ENCODE data around the gene CSTPP1. TPM values are rescaled to one million over a fixed set of nuclear protein-coding genes. Genes with fewer than 3 reads are reported as not detected.

The CSTPP1 gene
- total and polyA plus RNA-seq, 2 of the 8 experiments (the other 6 are each of a cell fraction or from before 2014, with no cell fraction given) = 24.2 to 28.7 TPM

DNA sequence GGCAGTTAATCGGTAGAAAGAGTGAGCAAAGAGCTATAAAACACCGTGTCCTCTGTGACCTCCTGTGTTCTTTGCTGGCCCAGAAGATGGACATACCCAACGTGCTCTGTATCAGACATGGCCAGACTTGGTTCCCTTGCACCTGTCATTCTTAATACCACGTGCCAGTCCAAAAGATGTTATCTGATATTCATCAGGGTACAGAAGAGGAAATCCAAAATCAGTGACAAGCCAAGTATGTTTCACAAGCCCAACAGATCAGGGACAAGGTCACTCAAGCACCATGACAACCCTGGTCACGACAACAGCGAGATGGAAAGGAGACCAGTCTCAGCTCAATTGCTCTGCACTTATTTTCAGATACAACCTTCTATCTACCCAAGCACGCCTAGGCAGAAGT, 21.7 kb upstream of the CSTPP1 start:
- peak overlapping the region; percentile 100; the same call in 1 of the 2 replicates for H2BK15ac ChIP-seq (ENCODE audit: low read length)
- H2AFZ ChIP-seq (ENCODE audit: low read length) = no peak overlapping the region
- no peak overlapping the region for H3K18ac ChIP-seq (ENCODE audit: extremely low read depth, low read length)
- no peaks in the 10 kb centered on the region for H3K36me3 ChIP-seq (ENCODE audit: control insufficient read depth in 2 of 4, insufficient read depth in 4 of 4, low read length in 3 of 4)
- no peak overlapping the region for H3K14ac ChIP-seq (ENCODE audit: insufficient read length)
- no peak overlapping the region for H3K4ac ChIP-seq (replicated peaks; ENCODE audit: insufficient read length, low read depth, low read length)
- POLR2A ChIA-PET (ENCODE audit: partially characterized antibody) = interaction anchor here (1.3 kb wide), 1 partner anchor 61 kb away, joined by 3 read pairs; no protein-coding TSS in a partner anchor
- CTCF ChIA-PET (ENCODE audit: partially characterized antibody) = interaction anchor here (0.6 to 6.6 kb wide), 5 partner anchors 22 to 248 kb away, joined by 3 to 81 read pairs (median 7); partner anchors contain the start of gene CSTPP1
- no peaks in the 10 kb centered on the region for H3K9me3 ChIP-seq (ENCODE audit: insufficient read depth in 2 of 2, low read depth in 1 of 2, low read length in 1 of 2)
- H3K23ac ChIP-seq (ENCODE audit: insufficient read length) = no peak overlapping the region
- H2BK20ac ChIP-seq (ENCODE audit: low read length) = 0 out of 2 replicates have a peak overlapping the region, but pooled peaks have one; percentile 56
- no peak overlapping the region for H4K5ac ChIP-seq (ENCODE audit: insufficient read length, low read depth, low read length)
- no peak overlapping the region for H3K27ac ChIP-seq (ENCODE audit: low read depth, low read length)
- H2BK5ac ChIP-seq (ENCODE audit: low read depth, low read length) = no peak overlapping the region
- H3K9ac ChIP-seq (replicated peaks in 1 of 4; ENCODE audit: extremely low read depth in 1 of 4, low read depth in 3 of 4, low read length in 3 of 4) = no peak overlapping the region
- no peak overlapping the region for H2BK120ac ChIP-seq (replicated peaks; ENCODE audit: low read depth, low read length)
- no peak overlapping the region; the same call in 1 of the 2 replicates for H2BK12ac ChIP-seq (ENCODE audit: low read depth, low read length)
- DNase-seq (ENCODE audit: low read depth in 1 of 2, low spot score in 2 of 2) (no peak), FAIRE-seq (no peak)
- H4K20me1 ChIP-seq (replicated peaks in 1 of 2; ENCODE audit: control insufficient read depth in 1 of 2, insufficient read depth in 2 of 2, low read length in 2 of 2) = peaks cover 0 to 2% of the 10 kb centered on the region in 2 experiments
- H4K8ac ChIP-seq (ENCODE audit: extremely low read depth, insufficient read depth, low read length) = no peak overlapping the region
- 86% methylated on average over 7 of the region's 7 CpGs; no CpG with 5 or more reads in 1 of the 2 experiments for WGBS, 2 experiments (ENCODE audit: extremely low coverage in 1 of 2, insufficient coverage in 1 of 2, insufficient read length in 1 of 2, insufficient replicate concordance in 2 of 2, low coverage in 1 of 2, low lambda C conversion rate in 2 of 2, missing lambda C conversion rate in 1 of 2)
- peaks cover 18 to 26% (median 23%) of the 10 kb centered on the region in 4 experiments for H3K4me1 ChIP-seq (replicated peaks in 1 of 4; ENCODE audit: control insufficient read depth in 3 of 4, insufficient read depth in 4 of 4, low read length in 3 of 4)
- H3K4me3 ChIP-seq (ENCODE audit: extremely low read depth in 1 of 4, insufficient read depth in 2 of 4, low read depth in 3 of 4, low read length in 4 of 4) = no peak overlapping the region
- H2AK5ac ChIP-seq (ENCODE audit: low read depth, low read length) = peak overlapping the region; percentile 85; the same call in 1 of the 2 replicates
- H3K79me1 ChIP-seq (ENCODE audit: low read depth, low read length) = peaks cover 11% of the 10 kb centered on the region
- no peak overlapping the region for H4K91ac ChIP-seq (replicated peaks; ENCODE audit: insufficient read length, low read length)
- H3K27me3 ChIP-seq (replicated peaks in 1 of 4; ENCODE audit: control insufficient read depth in 3 of 4, extremely low read depth in 1 of 4, insufficient read depth in 3 of 4, low read length in 3 of 4) = peaks cover 0 to 15% (median 5%) of the 10 kb centered on the region in 4 experiments; a peak in 5 of 7 replicates
- peaks cover 7 to 39% of the 10 kb centered on the region in 2 experiments for H3K79me2 ChIP-seq (ENCODE audit: control insufficient read depth in 1 of 2, insufficient read depth in 2 of 2, low read length in 2 of 2)
- no peak overlapping the region for H3K56ac ChIP-seq (replicated peaks; ENCODE audit: insufficient read length, low read depth, low read length)
- H3K4me2 ChIP-seq (ENCODE audit: insufficient read depth in 1 of 2, low read depth in 2 of 2, low read length in 2 of 2) = peak overlapping the region in 1 of 2 experiments; percentile 79; a peak in 1 of 4 replicates
- peaks cover 21% of the 10 kb centered on the region for H3K23me2 ChIP-seq (ENCODE audit: low read depth, low read length)
- no peak for TF ChIP-seq POLR2A (IDR thresholded peaks at IDR 0.05; ENCODE audit: control extremely low read depth in 1 of 2, low read depth in 2 of 2, low read length in 2 of 2)
- TF ChIP-seq, protein P1, sequence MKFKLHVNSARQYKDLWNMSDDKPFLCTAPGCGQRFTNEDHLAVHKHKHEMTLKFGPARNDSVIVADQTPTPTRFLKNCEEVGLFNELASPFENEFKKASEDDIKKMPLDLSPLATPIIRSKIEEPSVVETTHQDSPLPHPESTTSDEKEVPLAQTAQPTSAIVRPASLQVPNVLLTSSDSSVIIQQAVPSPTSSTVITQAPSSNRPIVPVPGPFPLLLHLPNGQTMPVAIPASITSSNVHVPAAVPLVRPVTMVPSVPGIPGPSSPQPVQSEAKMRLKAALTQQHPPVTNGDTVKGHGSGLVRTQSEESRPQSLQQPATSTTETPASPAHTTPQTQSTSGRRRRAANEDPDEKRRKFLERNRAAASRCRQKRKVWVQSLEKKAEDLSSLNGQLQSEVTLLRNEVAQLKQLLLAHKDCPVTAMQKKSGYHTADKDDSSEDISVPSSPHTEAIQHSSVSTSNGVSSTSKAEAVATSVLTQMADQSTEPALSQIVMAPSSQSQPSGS (IDR thresholded peaks at IDR 0.05; ENCODE audit: low read length) = no peak
- no peak for TF ChIP-seq EZH2 (IDR thresholded peaks at IDR 0.05; ENCODE audit: low read depth, low read length, severe bottlenecking)
- no peak for TF ChIP-seq CHD1 (IDR thresholded peaks at IDR 0.05; ENCODE audit: low read depth, low read length)
- TF ChIP-seq GTF2F1 (IDR thresholded peaks at IDR 0.05; ENCODE audit: borderline replicate concordance, low read depth, low read length) = no peak
- no peak for TF ChIP-seq TEAD4 (IDR thresholded peaks at IDR 0.05; ENCODE audit: low read depth, low read length)
- TF ChIP-seq RXRA (IDR thresholded peaks at IDR 0.05; ENCODE audit: insufficient read depth, low read depth, low read length) = no peak
- no peak for TF ChIP-seq TAF1 (IDR thresholded peaks at IDR 0.05; ENCODE audit: low read depth, low read length)
- TF ChIP-seq JUND (IDR thresholded peaks at IDR 0.05; ENCODE audit: low read length) = no peak
- TF ChIP-seq SIRT6 (IDR thresholded peaks at IDR 0.05; ENCODE audit: low read length) = no peak
- TF ChIP-seq CEBPB (IDR thresholded peaks at IDR 0.05; ENCODE audit: low read depth, low read length) = no peak
- no peak for TF ChIP-seq BRCA1 (IDR thresholded peaks at IDR 0.05; ENCODE audit: low read depth, low read length)
- TF ChIP-seq POLR2AphosphoS5 (IDR thresholded peaks at IDR 0.05; ENCODE audit: low read depth, low read length) = no peak
